ENCODE results near the gene C7orf33. TPM values are rescaled to one million over a fixed set of nuclear protein-coding genes. Genes with fewer than 3 reads are reported as not detected.
A peak's percentile ranks its signal among the peaks of the same experiment; 100 is the strongest.

C7orf33 gene
- total RNA-seq, 1 donor from 2014 or later, result not detected

GRCh38 chr7:148628011-148628410 is 37.4 kb downstream of the C7orf33 start:
- Mint-ChIP-seq H3K27ac (no peak overlapping the region), H3K36me3 (no peaks in the 10 kb centered on the region), H3K27me3 (ENCODE audit: low read depth) (no peaks in the 10 kb centered on the region), H3K9me3 (no peaks in the 10 kb centered on the region), H3K4me3 (no peak overlapping the region), H3K4me1 (peaks cover 43% of the 10 kb centered on the region)
- DNase-seq (ENCODE audit: low spot score in 2 of 2, unreplicated experiment in 2 of 2), result no peak
- no peak for TF ChIP-seq CTCF (IDR thresholded peaks at IDR 0.05; ENCODE audit: unreplicated experiment)

- no peaks in the 10 kb centered on the region for H3K36me3 Mint-ChIP-seq
- no peaks in the 10 kb centered on the region for H3K27me3 Mint-ChIP-seq (ENCODE audit: low read depth)
- TF ChIP-seq CTCF (IDR thresholded peaks at IDR 0.05; ENCODE audit: unreplicated experiment), result no peak
- no peak overlapping the region for H3K4me3 Mint-ChIP-seq
- peaks cover 27% of the 10 kb centered on the region for H3K4me1 Mint-ChIP-seq
- no peaks in the 10 kb centered on the region for H3K9me3 Mint-ChIP-seq
- no peak for DNase-seq (ENCODE audit: low spot score in 2 of 2, unreplicated experiment in 2 of 2)
- H3K27ac Mint-ChIP-seq, result no peak overlapping the region
These were observed 39.5 kb downstream of the C7orf33 start for GRCh38 chr7:148630078-148630477.

GRCh38 chr7:148633761-148634160 is 43.2 kb downstream of the C7orf33 start:
- Mint-ChIP-seq H3K36me3 (no peaks in the 10 kb centered on the region), H3K9me3 (no peaks in the 10 kb centered on the region), H3K27ac (no peak overlapping the region), H3K4me1 (peaks cover 9% of the 10 kb centered on the region), H3K4me3 (no peak overlapping the region), H3K27me3 (ENCODE audit: low read depth) (no peaks in the 10 kb centered on the region)
- DNase-seq (ENCODE audit: low spot score in 2 of 2, unreplicated experiment in 2 of 2), result no peak
- no peak for TF ChIP-seq CTCF (IDR thresholded peaks at IDR 0.05; ENCODE audit: unreplicated experiment)

GRCh38 chr7:148637094-148637493 is 46.5 kb downstream of the C7orf33 start:
- H3K36me3 Mint-ChIP-seq, result no peaks in the 10 kb centered on the region
- no peak for TF ChIP-seq CTCF (IDR thresholded peaks at IDR 0.05; ENCODE audit: unreplicated experiment)
- no peak overlapping the region for H3K27ac Mint-ChIP-seq
- peaks cover 3% of the 10 kb centered on the region for H3K4me1 Mint-ChIP-seq
- H3K9me3 Mint-ChIP-seq, result peaks cover 4% of the 10 kb centered on the region
- H3K27me3 Mint-ChIP-seq (ENCODE audit: low read depth), result no peaks in the 10 kb centered on the region
- no peak overlapping the region for H3K4me3 Mint-ChIP-seq
- DNase-seq (ENCODE audit: low spot score in 2 of 2, unreplicated experiment in 2 of 2), result no peak

- Mint-ChIP-seq H3K27me3 (ENCODE audit: low read depth) (peaks cover 11% of the 10 kb centered on the region), H3K36me3 (no peaks in the 10 kb centered on the region), H3K9me3 (no peaks in the 10 kb centered on the region), H3K27ac (no peak overlapping the region), H3K4me3 (no peak overlapping the region), H3K4me1 (peaks cover 9% of the 10 kb centered on the region)
- no peak for DNase-seq (ENCODE audit: low spot score in 2 of 2, unreplicated experiment in 2 of 2)
- TF ChIP-seq CTCF (IDR thresholded peaks at IDR 0.05; ENCODE audit: unreplicated experiment), result no peak
These were observed 55.3 kb downstream of the C7orf33 start for GRCh38 chr7:148645898-148646297.

GRCh38 chr7:148650232-148650858 is 59.8 kb downstream of the C7orf33 start:
- TF ChIP-seq CTCF (IDR thresholded peaks at IDR 0.05; ENCODE audit: unreplicated experiment), result no peak
- no peaks in the 10 kb centered on the region for H3K9me3 Mint-ChIP-seq
- H3K4me3 Mint-ChIP-seq, result no peak overlapping the region
- H3K27ac Mint-ChIP-seq, result peak overlapping the region; percentile 93
- H3K4me1 Mint-ChIP-seq, result peaks cover 22% of the 10 kb centered on the region
- H3K27me3 Mint-ChIP-seq (ENCODE audit: low read depth), result peaks cover 5% of the 10 kb centered on the region
- no peak for DNase-seq (ENCODE audit: low spot score in 2 of 2, unreplicated experiment in 2 of 2)
- H3K36me3 Mint-ChIP-seq, result no peaks in the 10 kb centered on the region

All from mesothelial cell of epicardium (in vitro differentiated cells).